ENCODE results near the gene LHPP.

Gene LHPP

DNA sequence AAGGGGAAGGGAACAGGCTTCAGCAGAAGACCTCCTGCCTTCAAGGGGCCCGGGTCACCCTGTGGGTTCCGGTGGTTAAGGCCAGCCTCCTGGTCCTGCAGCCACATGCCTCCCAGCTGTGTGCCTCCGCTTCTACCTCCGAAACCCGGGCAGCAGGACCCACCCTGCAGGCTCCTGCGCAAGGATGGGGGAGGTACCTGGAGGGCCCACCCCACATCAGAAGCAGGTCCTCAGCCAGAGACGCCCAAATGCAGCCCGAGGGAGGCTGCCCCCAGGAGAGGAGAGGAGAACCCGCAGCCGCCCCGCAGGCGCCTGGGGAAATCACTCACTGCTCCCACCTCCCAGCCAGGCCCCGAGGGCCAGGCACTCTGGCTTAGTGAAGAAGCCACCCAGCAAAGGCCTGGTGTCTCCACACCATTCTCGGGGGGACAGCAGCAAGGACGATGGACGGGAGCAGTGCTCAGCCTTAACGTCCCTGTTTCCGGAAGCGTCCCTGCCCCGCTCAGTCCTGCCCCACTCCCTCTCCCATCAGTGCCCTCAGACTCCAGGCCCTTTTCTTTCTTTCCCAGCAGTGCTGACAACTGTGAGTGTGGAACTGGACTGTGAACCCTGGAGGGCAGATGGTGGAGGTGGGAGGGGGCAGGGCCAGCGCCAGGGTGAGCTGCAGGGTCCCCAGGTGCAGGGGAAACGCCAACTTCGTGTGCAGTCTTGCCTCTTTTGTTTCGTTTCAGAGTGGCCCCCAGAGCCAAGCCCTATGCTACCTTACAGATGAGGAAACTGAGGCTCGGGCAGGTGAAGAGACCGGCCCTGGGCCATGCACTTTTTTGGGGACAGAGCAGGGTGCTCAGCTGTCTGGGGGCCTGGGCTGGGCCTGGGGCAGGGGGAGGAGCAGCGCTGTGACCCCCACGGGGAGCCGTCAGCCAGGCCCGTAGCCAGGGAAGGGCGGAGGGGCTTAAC is 144.5 kb downstream of the LHPP start:
- TF ChIP-seq, protein P1, sequence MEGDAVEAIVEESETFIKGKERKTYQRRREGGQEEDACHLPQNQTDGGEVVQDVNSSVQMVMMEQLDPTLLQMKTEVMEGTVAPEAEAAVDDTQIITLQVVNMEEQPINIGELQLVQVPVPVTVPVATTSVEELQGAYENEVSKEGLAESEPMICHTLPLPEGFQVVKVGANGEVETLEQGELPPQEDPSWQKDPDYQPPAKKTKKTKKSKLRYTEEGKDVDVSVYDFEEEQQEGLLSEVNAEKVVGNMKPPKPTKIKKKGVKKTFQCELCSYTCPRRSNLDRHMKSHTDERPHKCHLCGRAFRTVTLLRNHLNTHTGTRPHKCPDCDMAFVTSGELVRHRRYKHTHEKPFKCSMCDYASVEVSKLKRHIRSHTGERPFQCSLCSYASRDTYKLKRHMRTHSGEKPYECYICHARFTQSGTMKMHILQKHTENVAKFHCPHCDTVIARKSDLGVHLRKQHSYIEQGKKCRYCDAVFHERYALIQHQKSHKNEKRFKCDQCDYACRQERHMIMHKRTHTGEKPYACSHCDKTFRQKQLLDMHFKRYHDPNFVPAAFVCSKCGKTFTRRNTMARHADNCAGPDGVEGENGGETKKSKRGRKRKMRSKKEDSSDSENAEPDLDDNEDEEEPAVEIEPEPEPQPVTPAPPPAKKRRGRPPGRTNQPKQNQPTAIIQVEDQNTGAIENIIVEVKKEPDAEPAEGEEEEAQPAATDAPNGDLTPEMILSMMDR (IDR thresholded peaks at IDR 0.05; ENCODE audit: poor library complexity, severe bottlenecking) = no peak
- ATAC-seq (ENCODE audit: low read depth) (no peak; the same call in 2 of the 3 replicates), DNase-seq (ENCODE audit: low spot score) (no peak)
- Histone ChIP-seq H3K27ac (ENCODE audit: poor library complexity, severe bottlenecking) (no peak overlapping the region), H3K9me3 (ENCODE audit: severe bottlenecking) (no peaks in the 10 kb centered on the region), H3K4me1 (ENCODE audit: insufficient read depth, poor library complexity, severe bottlenecking) (no peaks in the 10 kb centered on the region), H3K27me3 (ENCODE audit: insufficient read depth, poor library complexity, severe bottlenecking) (no peaks in the 10 kb centered on the region), H3K4me3 (ENCODE audit: severe bottlenecking) (no peak overlapping the region), H3K36me3 (ENCODE audit: low read depth) (no peaks in the 10 kb centered on the region)

DNA sequence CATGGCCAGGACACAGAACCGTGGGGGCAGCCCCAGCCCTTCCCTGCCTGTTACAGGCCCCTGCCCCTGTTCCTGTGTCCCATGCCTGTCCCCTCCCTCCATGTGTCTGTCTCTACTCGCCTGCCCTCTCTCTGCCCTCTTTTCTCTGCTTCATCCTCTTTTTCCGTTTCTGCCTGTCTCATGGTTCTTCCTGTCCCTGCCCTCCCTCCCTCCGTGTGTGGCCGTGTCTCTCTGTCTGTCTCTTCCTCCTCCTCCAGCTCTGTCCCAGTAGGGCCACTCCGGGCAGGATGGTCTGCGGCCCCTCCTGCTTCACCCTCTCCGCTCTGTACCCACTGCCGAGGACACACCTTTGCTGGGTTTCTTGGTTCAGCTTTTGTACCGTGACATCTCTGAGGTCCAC is 145.2 kb downstream of the LHPP start:
- TF ChIP-seq, protein P1 (IDR thresholded peaks at IDR 0.05; ENCODE audit: poor library complexity, severe bottlenecking) = no peak
- ATAC-seq (ENCODE audit: low read depth) (peak; percentile 8; the same call in 1 of the 3 replicates), DNase-seq (ENCODE audit: low spot score) (no peak)
- H3K4me3 ChIP-seq (ENCODE audit: severe bottlenecking) = no peak overlapping the region
- H3K4me1 ChIP-seq (ENCODE audit: insufficient read depth, poor library complexity, severe bottlenecking) = no peaks in the 10 kb centered on the region
- H3K27ac ChIP-seq (ENCODE audit: poor library complexity, severe bottlenecking) = no peak overlapping the region
- H3K9me3 ChIP-seq (ENCODE audit: severe bottlenecking) = no peaks in the 10 kb centered on the region
- H3K36me3 ChIP-seq (ENCODE audit: low read depth) = no peaks in the 10 kb centered on the region
- no peaks in the 10 kb centered on the region for H3K27me3 ChIP-seq (ENCODE audit: insufficient read depth, poor library complexity, severe bottlenecking)

DNA sequence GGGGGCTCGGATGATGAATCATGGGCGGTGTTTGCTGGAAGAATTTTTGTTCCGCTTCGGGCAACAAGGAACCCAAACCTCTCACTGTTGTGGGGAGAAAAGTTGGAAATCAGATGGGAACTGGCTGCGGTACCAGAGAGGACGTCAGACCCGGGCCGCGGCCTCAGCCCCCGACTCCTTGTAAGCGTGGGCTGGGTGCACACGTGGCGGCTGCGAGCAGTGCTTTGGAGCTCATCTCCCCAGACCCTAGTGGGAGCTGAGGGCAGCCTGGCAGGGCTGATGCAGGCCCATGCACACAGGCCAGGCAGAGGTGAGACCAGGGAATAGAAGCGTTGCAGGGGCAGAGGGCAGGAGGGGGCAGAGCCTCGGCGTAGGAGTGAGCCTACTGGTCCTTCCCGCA is 146.1 kb downstream of the LHPP start:
- no peak for ATAC-seq (ENCODE audit: low read depth)
- no peak overlapping the region for H3K4me3 ChIP-seq (ENCODE audit: severe bottlenecking)
- no peaks in the 10 kb centered on the region for H3K4me1 ChIP-seq (ENCODE audit: insufficient read depth, poor library complexity, severe bottlenecking)
- no peaks in the 10 kb centered on the region for H3K9me3 ChIP-seq (ENCODE audit: severe bottlenecking)
- no peak for DNase-seq (ENCODE audit: low spot score)
- H3K36me3 ChIP-seq (ENCODE audit: low read depth) = no peaks in the 10 kb centered on the region
- no peak overlapping the region for H3K27ac ChIP-seq (ENCODE audit: poor library complexity, severe bottlenecking)
- TF ChIP-seq, protein P1 (IDR thresholded peaks at IDR 0.05; ENCODE audit: poor library complexity, severe bottlenecking) = no peak
- H3K27me3 ChIP-seq (ENCODE audit: insufficient read depth, poor library complexity, severe bottlenecking) = no peaks in the 10 kb centered on the region

DNA sequence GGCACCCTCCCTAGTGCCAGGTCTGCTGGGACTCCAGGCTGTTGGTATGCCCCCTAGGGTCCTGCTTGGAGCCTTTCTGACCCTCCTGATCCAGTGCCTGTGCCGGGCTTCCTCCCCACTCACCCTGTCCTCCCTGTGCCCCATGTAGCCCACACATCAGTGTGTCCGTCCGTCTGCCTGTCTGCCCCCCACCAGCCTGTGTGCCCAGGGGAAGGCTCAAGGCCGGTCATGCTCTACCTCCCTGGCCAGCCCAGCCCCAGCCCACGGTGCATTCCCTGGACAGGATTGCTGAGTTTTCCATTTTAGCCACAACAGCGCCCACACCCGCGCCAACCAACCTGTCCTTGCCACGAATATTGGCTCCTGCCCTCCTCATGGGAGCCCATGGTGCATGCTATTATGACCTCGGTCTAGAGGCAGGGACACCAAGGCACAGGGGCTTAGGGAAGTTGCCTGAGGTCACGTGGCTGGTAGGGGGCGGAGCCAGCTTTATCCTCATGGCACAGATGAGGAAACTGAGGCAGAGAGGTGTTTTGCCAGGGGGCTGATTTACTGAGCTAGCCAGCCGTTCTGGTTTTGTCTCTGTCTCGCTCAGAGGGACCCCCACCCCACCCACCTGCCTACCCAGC is 146.6 kb downstream of the LHPP start:
- Histone ChIP-seq H3K36me3 (ENCODE audit: low read depth) (no peaks in the 10 kb centered on the region), H3K27me3 (ENCODE audit: insufficient read depth, poor library complexity, severe bottlenecking) (no peaks in the 10 kb centered on the region), H3K4me1 (ENCODE audit: insufficient read depth, poor library complexity, severe bottlenecking) (no peaks in the 10 kb centered on the region), H3K4me3 (ENCODE audit: severe bottlenecking) (no peak overlapping the region), H3K9me3 (ENCODE audit: severe bottlenecking) (no peaks in the 10 kb centered on the region), H3K27ac (ENCODE audit: poor library complexity, severe bottlenecking) (no peak overlapping the region)
- no peak for ATAC-seq (ENCODE audit: low read depth)
- DNase-seq (ENCODE audit: low spot score) = no peak
- TF ChIP-seq, protein P1 (IDR thresholded peaks at IDR 0.05; ENCODE audit: poor library complexity, severe bottlenecking) = no peak
